ENCODE measurements around the gene ZNF892.
"Not testable (repeated sequence)": the region's sequence is repeated elsewhere in the genome, so short reads cannot be mapped to it uniquely, and the experiment has no call there.

Gene ZNF892

DNA sequence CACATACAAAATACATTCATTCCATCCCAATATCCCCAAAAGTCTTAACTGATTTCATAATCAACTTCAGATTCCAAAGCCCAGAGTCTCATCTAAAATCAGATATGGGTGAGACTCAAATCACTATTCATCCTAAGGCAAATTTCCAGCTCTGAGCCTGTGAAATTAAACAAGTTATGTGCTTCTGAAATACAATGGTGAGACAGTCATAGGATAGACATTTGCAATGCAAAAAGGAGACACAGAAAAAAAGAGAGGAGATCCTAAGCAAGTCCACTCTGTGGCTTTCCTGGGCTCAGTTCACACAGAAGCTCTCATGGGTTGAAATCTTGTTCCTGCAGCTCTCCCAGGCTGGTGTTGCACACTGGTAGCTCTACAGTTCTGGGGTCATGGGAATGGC lies 18.3 kb downstream of the ZNF892 start:
- DNase-seq (ENCODE audit: low read depth in 2 of 2) = no peak

DNA sequence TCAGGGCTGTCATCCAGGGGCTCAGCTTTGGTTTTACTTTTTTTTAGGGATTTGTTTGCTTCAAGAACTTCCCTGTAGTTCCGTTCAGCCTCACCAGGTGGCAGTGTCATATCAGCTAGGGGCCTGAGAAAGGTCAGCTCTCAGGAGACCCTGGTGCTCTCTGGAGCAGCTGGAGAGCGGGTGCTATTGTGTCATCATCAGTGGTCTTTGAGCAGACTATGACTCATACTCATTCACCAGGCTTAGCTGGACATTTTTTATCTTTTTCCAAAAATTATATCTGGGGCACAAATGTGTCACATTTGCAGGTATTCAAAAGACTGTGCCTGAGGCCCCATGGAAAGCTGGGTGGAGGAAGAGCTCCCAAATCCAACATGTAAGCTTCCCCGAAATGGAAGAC lies 24.4 kb downstream of the ZNF892 start:
- DNase-seq (ENCODE audit: low read depth in 2 of 2) = no peak

DNA sequence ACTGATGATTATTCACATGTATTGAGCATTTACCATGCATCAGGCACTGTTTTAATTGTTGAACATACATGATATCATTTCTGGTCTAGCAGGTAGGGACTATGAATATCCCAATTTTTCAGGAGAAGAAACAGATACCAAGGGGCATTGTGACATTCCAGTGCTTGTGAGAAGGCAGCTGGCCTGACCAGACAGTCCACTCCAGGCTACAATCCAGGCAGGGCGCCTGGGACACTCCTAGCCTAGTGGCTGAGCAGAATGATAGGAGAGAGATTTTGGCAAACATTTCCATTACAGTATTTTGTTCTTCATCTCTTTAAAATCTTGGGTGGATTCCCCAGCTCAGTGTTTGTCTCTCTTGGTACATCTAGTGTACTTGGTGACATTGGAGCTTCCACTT lies 24.9 kb downstream of the ZNF892 start:
- DNase-seq (ENCODE audit: low read depth in 2 of 2) = no peak

DNA sequence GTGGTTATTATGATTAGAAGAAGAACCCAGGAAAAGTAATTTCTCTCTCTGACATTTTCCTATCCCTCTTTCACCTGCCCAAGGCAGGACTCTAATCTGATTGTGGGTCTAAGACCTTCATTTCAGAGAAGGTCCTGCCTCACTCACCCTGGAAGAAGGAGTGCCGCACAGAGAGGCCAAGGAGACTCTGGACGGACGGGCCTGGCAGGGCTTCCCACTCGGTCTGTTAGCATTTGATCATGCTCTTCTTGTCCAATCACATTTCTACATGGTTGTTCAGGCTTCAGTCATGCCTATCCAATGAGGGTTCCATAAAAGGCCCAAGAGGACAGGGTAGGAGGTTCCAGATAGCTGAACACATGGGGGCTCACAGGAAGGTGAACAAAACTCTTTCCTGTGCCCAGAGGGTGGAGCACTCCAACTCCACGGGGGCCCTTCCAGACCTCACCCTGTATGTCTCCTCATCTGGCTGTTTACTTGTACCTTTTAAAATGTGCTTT lies 27.0 kb downstream of the ZNF892 start:
- DNase-seq (ENCODE audit: low read depth in 2 of 2) = no peak

DNA sequence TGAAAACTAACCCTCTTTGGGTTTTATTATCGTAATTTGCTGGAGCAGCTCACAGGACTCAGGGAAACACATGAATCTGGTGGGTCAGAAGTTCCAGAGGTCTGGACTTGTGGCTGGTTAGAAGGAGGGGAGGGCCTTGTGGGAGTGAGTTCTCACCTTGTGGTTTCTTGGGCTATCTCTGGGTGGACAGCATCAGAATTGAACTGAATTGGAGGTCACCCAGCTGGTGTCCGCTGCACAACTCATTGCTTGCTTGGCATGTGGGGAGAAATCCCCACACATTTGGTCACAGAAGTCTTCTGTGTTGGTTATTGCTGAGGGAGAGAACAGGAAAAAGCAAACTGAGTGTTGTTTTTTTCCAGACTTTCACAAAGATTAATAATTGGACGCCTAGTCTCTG lies 27.5 kb downstream of the ZNF892 start:
- DNase-seq (ENCODE audit: low read depth in 2 of 2) = no peak

DNA sequence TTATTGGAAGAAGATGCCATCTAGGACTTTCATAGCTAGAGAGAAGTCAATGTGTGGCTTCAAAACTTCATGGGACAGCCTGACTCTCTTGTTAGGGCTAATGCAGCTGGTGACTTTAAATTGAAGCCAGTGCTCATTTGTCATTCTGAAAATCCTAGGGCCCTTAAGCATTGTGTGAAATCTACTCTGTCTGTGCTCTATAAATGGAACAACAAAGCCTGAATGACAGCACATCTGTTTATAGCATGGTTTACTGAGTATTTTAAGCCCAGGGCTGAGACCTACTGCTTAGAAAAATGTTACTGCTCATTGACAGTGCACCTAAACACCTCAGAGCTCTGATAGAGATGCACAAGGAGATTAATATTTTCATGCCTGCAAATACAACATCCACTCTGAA lies 30.8 kb downstream of the ZNF892 start:
- DNase-seq (ENCODE audit: low read depth in 2 of 2) = no peak

DNA sequence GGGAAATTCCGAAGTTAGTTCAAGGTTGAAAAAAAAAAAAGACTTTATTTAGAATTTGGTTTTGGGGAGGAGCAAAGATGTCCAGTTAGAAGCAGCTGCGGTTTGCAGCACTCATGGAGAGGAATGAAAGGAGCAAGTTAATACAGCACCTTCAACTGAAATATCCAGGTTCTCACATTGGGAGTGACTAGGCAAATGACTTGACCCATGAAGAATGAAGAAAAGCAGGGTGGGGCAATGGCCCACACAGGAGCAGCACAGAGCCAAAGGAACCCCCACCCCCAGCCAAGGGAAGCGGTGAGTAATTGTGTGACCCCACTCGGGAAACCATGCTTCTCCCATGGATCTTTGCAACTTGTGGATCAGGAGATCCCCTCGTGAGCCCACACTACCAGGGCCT lies 32.8 kb downstream of the ZNF892 start:
- DNase-seq (ENCODE audit: low read depth in 2 of 2) = no peak

DNA sequence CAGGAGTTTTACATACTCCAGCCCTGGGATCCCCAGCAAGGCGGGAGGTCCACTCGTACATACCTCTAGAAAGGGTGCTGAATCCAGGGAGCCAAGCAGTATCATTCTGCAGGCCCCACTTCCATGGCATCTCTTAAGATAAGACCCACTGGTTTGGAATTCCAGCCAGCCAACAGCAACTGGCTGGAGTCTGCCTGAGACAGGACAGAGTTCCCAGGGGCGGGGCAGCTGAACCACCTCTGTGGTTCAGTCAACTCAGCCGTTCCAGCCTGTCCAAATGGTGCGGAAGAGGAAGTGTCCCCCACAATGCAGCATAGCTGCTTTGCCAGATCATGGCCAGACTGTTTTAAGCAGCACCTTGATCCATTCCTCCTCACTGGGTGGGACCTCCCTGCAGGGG lies 33.2 kb downstream of the ZNF892 start:
- DNase-seq (ENCODE audit: low read depth in 2 of 2) = no peak

DNA sequence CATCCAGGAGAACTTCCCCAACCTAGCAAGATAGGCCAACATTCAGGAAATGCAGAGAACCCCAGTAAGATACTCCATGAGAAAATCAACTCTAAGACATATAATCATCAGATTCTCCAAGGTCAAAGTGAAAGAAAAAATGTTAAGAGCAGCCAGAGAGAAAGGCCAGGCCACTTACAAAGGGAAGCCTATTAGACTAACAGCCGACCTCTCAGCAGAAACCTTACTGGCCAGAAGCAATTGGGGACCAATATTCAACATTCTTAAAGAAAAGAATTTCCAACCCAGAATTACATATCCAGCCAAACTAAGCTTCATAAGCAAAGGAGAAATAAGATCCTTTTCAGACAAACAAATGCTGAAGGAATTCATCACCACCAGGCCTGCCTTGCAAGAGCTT lies 34.8 kb downstream of the ZNF892 start:
- not testable (repeated sequence) for DNase-seq (ENCODE audit: low read depth in 2 of 2)

Data from stimulated activated CD8-positive, alpha-beta memory T cell treated with anti-CD3 and anti-CD28 coated beads, Interleukin-7, amount 100 ng/mL, for 4 hours (primary cell).